SK-N-SH (cell line): ENCODE results near the gene TRAM2.

Experiments
- CTCF ChIP-seq: fragments of 200-600 bp; sonication (generic); IDR thresholded peaks from 2 replicates; pipeline ENCODE4 v1.6.1; 2017; ENCODE audit warnings: antibody characterized with exemption, mild to moderate bottlenecking, moderate library complexity
- EP300 ChIP-seq, 2 experiments: IDR thresholded peaks; 2 replicates each; pipeline versions ENCODE4 v1.4.0 to v1.6.1; 2012; ENCODE audit warnings: borderline replicate concordance in 1 of 2, low read depth in 1 of 2, low read length in 1 of 2

- TF ChIP-seq CTCF (no peak), EP300 (IDR thresholded peaks at IDR 0.05; ENCODE audit: borderline replicate concordance in 1 of 2, low read depth in 1 of 2, low read length in 1 of 2) (peak in 1 of 2 experiments; percentile 88; a peak in 1 of 4 replicates)
Measured at GRCh38 chr6:52517502-52518278, 59.2 kb downstream of the TRAM2 start.
